A673 (cell line): ENCODE results near the gene ASZ1. TPM values are rescaled to one million over a fixed set of nuclear protein-coding genes. Genes with fewer than 3 reads are reported as not detected.

Experiments used
- BruUV-seq: library from RNA; stranded (reverse); fragments of 400-500 nt; replicated peaks from 2 replicates; lab custom pipeline; 2021; lab: Mats Ljungman, UMichigan
- CTCF ChIA-PET: fragments of 300-600 bp; sonication (Branson Sonifier 250); formaldehyde crosslinking; loops from one replicate; lab custom pipeline; 2022; ENCODE audit warnings: antibody characterized with exemption; lab: Charles Lee
- POLR2A ChIA-PET: fragments of 300-600 bp; sonication (Branson Sonifier 250); formaldehyde crosslinking; loops from one replicate; lab custom pipeline; 2022; ENCODE audit warnings: antibody characterized with exemption; ENCODE audit not compliant: low non-redundant PET; lab: Charles Lee
- DNase-seq: peaks from one replicate; pipeline ENCODE4 v3.0.0-alpha.2; 2015; ENCODE audit warnings: low spot score
- H3K27ac ChIP-seq: fragments of 200-600 bp; sonication (generic); 2 replicates; pipeline ENCODE4 v1.5.1; 2016; ENCODE audit warnings: mixed run types, low read depth, mild to moderate bottlenecking, mixed read lengths, antibody characterized with exemption, low read length; ENCODE audit not compliant: poor library complexity, severe bottlenecking
- H3K27me3 ChIP-seq: fragments of 200-600 bp; sonication (generic); replicated peaks from 2 replicates; pipeline ENCODE4 v1.6.1; 2017; ENCODE audit warnings: mixed run types, low read depth, mild to moderate bottlenecking, mixed read lengths, antibody characterized with exemption, low read length; ENCODE audit not compliant: insufficient read depth, poor library complexity
- H3K36me3 ChIP-seq: fragments of 200-600 bp; sonication (generic); 2 replicates; pipeline ENCODE4 v1.6.1; 2016; ENCODE audit warnings: mixed run types, mild to moderate bottlenecking, mixed read lengths, antibody characterized with exemption, low read length; ENCODE audit not compliant: insufficient read depth, poor library complexity, severe bottlenecking
- H3K4me1 ChIP-seq: fragments of 200-600 bp; sonication (generic); 2 replicates; pipeline ENCODE4 v1.6.1; 2017; ENCODE audit warnings: mixed run types, mild to moderate bottlenecking, mixed read lengths, antibody characterized with exemption, low read length; ENCODE audit not compliant: insufficient read depth, poor library complexity, severe bottlenecking
- H3K4me3 ChIP-seq: fragments of 200-600 bp; sonication (generic); 2 replicates; pipeline ENCODE4 v1.5.1; 2016; ENCODE audit warnings: low read depth, mixed run types, mild to moderate bottlenecking, mixed read lengths, low read length; ENCODE audit not compliant: poor library complexity, severe bottlenecking
- H3K9me3 ChIP-seq: fragments of 200-600 bp; sonication (generic); 2 replicates; pipeline ENCODE4 v1.6.1; 2016; ENCODE audit warnings: mixed run types, low read depth, mild to moderate bottlenecking, mixed read lengths, antibody characterized with exemption, low read length; ENCODE audit not compliant: poor library complexity, severe bottlenecking
- EZH2 ChIP-seq: fragments of 200-600 bp; sonication (generic); IDR thresholded peaks from 2 replicates; pipeline ENCODE4 v1.6.1; 2017; ENCODE audit warnings: borderline replicate concordance, low read depth, mild to moderate bottlenecking, mixed read lengths, antibody characterized with exemption, low read length; ENCODE audit not compliant: poor library complexity, severe bottlenecking
- intact Hi-C: fragments of 100-400 bp; cut with micrococcal nuclease; formaldehyde crosslinking; loops from one replicate; pipeline ENCODE4 v1.10.0; 2022; ENCODE audit not compliant: unreplicated experiment
- total RNA-seq: library from RNA; stranded (reverse); gene quantifications from 2 replicates; pipeline ENCODE4 v1.2.3, GENCODE V29; 2021
- TF ChIP-seq, protein P1 (sequence below): fragments of 300-800, 200-600 bp; sonication (generic); conservative IDR thresholded peaks from 2 replicates; pipeline ENCODE4 v1.5.1; 2017; ENCODE audit warnings: low read depth, mild to moderate bottlenecking, antibody characterized with exemption, low read length, moderate library complexity, mixed read lengths

ASZ1 gene
- total RNA-seq, 1 experiment from 2014 or later, result not detected

GRCh38 chr7:117405519-117405918 lies 21.8 kb downstream of the ASZ1 start:
- ChIA-PET POLR2A (no interaction called here), CTCF (interaction anchor here (0.5 kb wide), 1 partner anchor 35 kb away, joined by 6 read pairs; no protein-coding TSS in a partner anchor)
- BruUV-seq, result no TSS peak
- no peak for DNase-seq
- TF ChIP-seq, protein P1, sequence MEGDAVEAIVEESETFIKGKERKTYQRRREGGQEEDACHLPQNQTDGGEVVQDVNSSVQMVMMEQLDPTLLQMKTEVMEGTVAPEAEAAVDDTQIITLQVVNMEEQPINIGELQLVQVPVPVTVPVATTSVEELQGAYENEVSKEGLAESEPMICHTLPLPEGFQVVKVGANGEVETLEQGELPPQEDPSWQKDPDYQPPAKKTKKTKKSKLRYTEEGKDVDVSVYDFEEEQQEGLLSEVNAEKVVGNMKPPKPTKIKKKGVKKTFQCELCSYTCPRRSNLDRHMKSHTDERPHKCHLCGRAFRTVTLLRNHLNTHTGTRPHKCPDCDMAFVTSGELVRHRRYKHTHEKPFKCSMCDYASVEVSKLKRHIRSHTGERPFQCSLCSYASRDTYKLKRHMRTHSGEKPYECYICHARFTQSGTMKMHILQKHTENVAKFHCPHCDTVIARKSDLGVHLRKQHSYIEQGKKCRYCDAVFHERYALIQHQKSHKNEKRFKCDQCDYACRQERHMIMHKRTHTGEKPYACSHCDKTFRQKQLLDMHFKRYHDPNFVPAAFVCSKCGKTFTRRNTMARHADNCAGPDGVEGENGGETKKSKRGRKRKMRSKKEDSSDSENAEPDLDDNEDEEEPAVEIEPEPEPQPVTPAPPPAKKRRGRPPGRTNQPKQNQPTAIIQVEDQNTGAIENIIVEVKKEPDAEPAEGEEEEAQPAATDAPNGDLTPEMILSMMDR, result peak; percentile 21; the same call in 1 of the 2 replicates
- no peak for TF ChIP-seq EZH2
- Histone ChIP-seq H3K4me3 (no peak overlapping the region), H3K36me3 (no peaks in the 10 kb centered on the region), H3K4me1 (no peaks in the 10 kb centered on the region), H3K27me3 (no peaks in the 10 kb centered on the region), H3K9me3 (no peaks in the 10 kb centered on the region), H3K27ac (no peak overlapping the region)
- intact Hi-C loops, result loop anchor here (5.0 kb wide), 1 partner anchor 312 kb away; no protein-coding TSS in a partner anchor

DNA sequence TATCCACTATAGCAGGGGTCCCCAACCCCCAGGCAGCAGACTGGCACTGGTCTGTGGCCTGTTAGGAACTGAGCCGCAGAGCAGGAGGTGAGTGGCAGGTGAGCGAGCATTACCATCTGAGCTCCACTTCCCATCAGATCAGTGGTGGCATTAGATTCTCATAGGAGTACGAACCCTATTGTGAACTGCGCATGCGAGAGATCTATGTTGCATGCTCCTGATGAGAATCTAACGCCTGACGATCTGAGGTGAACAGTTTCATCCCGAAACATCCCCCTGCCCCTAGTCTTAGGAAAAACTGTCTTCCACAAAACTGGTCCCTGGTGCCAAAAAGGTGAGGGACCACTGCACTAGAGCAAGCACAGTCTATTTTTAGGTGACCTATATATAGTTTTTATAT lies 23.6 kb downstream of the ASZ1 start:
- Histone ChIP-seq H3K4me3 (no peak overlapping the region), H3K4me1 (no peaks in the 10 kb centered on the region), H3K27ac (no peak overlapping the region), H3K9me3 (no peaks in the 10 kb centered on the region), H3K27me3 (no peaks in the 10 kb centered on the region), H3K36me3 (no peaks in the 10 kb centered on the region)
- TF ChIP-seq EZH2, result no peak
- TF ChIP-seq, protein P1, result no peak
- no TSS peak for BruUV-seq
- intact Hi-C loops, result loop anchor here (5.0 kb wide), 2 partner anchors 269 to 849 kb away; no protein-coding TSS in a partner anchor
- POLR2A ChIA-PET, result no interaction called here
- CTCF ChIA-PET, result no interaction called here
- DNase-seq, result no peak

DNA sequence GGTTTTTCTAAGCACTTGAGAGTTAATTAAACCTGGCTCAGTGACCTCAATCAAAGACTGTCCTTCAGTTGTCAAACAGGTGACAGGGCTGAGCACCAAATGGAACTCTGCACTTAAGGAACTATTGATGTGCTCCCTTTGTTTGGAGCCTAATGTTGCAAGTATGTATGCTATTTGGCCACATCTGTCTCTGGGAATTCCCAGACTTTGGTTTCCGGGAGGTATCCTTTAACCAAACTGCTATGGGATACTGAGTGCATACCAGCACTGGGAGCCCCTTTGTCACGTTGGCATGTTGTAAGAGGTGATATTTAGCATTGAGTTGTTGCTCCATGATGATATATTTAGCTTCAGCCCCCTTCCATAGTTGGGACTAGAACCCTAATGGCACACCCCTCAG lies 25.2 kb downstream of the ASZ1 start:
- BruUV-seq, result no TSS peak
- no peaks in the 10 kb centered on the region for H3K4me1 ChIP-seq

More for the DNA sequence above, 25.2 kb downstream of the ASZ1 start:
- H3K27ac ChIP-seq, result no peak overlapping the region
- ChIA-PET POLR2A (no interaction called here), CTCF (no interaction called here)
- DNase-seq, result no peak
- intact Hi-C loops, result loop anchor here (5.0 kb wide), 2 partner anchors 270 to 850 kb away; no protein-coding TSS in a partner anchor
- H3K27me3 ChIP-seq, result no peaks in the 10 kb centered on the region
- TF ChIP-seq, protein P1, result no peak
- TF ChIP-seq EZH2, result no peak
- H3K36me3 ChIP-seq, result no peaks in the 10 kb centered on the region
- no peaks in the 10 kb centered on the region for H3K9me3 ChIP-seq
- no peak overlapping the region for H3K4me3 ChIP-seq
